ENCODE measurements around the gene RAI1.

Gene RAI1

GRCh38 chr17:17736205-17737183 is 55.2 kb downstream of the RAI1 start:
- peak; percentile 45 for DNase-seq

GRCh38 chr17:17737961-17738894 is 57.0 kb downstream of the RAI1 start:
- DNase-seq, result no peak

GRCh38 chr17:17738901-17739300 is 57.6 kb downstream of the RAI1 start:
- DNase-seq, result no peak

- peak; percentile 75 for DNase-seq
Measured at GRCh38 chr17:17739388-17740066, 58.3 kb downstream of the RAI1 start.

- DNase-seq, result no peak
Measured at GRCh38 chr17:17740615-17741348, 59.5 kb downstream of the RAI1 start.

- DNase-seq, result no peak
Measured at GRCh38 chr17:17741349-17742023, 60.2 kb downstream of the RAI1 start.

- no peak for DNase-seq
Measured at GRCh38 chr17:17742133-17742621, 60.9 kb downstream of the RAI1 start.

- DNase-seq, result no peak
Measured at GRCh38 chr17:17742688-17743390, 61.6 kb downstream of the RAI1 start.

GRCh38 chr17:17743391-17744112 is 62.3 kb downstream of the RAI1 start:
- no peak for DNase-seq

- DNase-seq, result no peak
Measured at GRCh38 chr17:17744116-17744515, 62.9 kb downstream of the RAI1 start.

- no peak for DNase-seq
Measured at GRCh38 chr17:17745476-17746455, 64.5 kb downstream of the RAI1 start.

GRCh38 chr17:17748179-17748578 is 66.9 kb downstream of the RAI1 start:
- DNase-seq, result no peak

GRCh38 chr17:17748604-17749003 is 67.3 kb downstream of the RAI1 start:
- no peak for DNase-seq

- no peak for DNase-seq
Measured at GRCh38 chr17:17749025-17749772, 67.9 kb downstream of the RAI1 start.

GRCh38 chr17:17749921-17750320 is 68.7 kb downstream of the RAI1 start:
- DNase-seq, result peak; percentile 47

GRCh38 chr17:17750881-17751280 is 69.6 kb downstream of the RAI1 start:
- no peak for DNase-seq

- peak; percentile 14 for DNase-seq
Measured at GRCh38 chr17:17751489-17752088, 70.3 kb downstream of the RAI1 start.
